HEK293 (cell line): ENCODE data around the gene NUBPL.

Experiments used
- CTCF ChIA-PET: fragments of 350-600 bp; formaldehyde crosslinking; extraction: SDS; loops from one replicate; lab custom pipeline; 2021; ENCODE audit warnings: antibody characterized with exemption; lab: Yijun Ruan, JAX
- POLR2A ChIA-PET: fragments of 300-600 bp; formaldehyde crosslinking; extraction: SDS; loops from one replicate; lab custom pipeline; 2020; ENCODE audit warnings: antibody characterized with exemption, inconsistent platforms; lab: Yijun Ruan, JAX
- H3K27ac ChIP-seq: fragments of 200-500 bp; sonication (Bioruptor generic); 2 replicates; pipeline ENCODE4 v1.5.1; 2014; ENCODE audit warnings: low read depth, low read length, control low read depth, inconsistent platforms; ENCODE audit errors: extremely low read depth
- H3K36me3 ChIP-seq, 2 experiments: fragments of 200-500 bp in 1 of 2; sonication (Bioruptor generic) in 1 of 2; 1 replicate in 1 of 2; 2 replicates in 1 of 2; pipeline ENCODE4 v1.5.1; 2014 to 2017; ENCODE audit warnings: inconsistent platforms in 2 of 2, low read length in 2 of 2; ENCODE audit not compliant: control insufficient read depth in 2 of 2, insufficient read depth in 1 of 2
- H3K4me1 ChIP-seq: fragments of 200-500 bp; sonication (Bioruptor generic); 2 replicates; pipeline ENCODE4 v1.5.1; 2014; ENCODE audit warnings: mild to moderate bottlenecking, low read length, inconsistent platforms; ENCODE audit not compliant: control insufficient read depth, insufficient read depth
- H3K4me3 ChIP-seq: 2 replicates; pipeline ENCODE4 v1.5.1; 2011; ENCODE audit warnings: low read depth, mild to moderate bottlenecking, control low read depth, low read length, moderate library complexity
- H3K9me3 ChIP-seq: fragments of 200-500 bp; sonication (Bioruptor generic); 2 replicates; pipeline ENCODE4 v1.5.1; 2014; ENCODE audit warnings: low read depth, low read length, inconsistent platforms; ENCODE audit not compliant: control insufficient read depth, insufficient read depth
- BCL11A ChIP-seq: fragments of 450-650 bp; formaldehyde crosslinking; IDR thresholded peaks from 2 replicates; pipeline ENCODE4 v1.5.1; 2016; ENCODE audit warnings: low read depth, missing biosample characterization, missing genetic modification characterization
- KLF10 ChIP-seq: fragments of 450-650 bp; IDR thresholded peaks from 2 replicates; pipeline ENCODE4 v1.5.1; 2018; ENCODE audit warnings: missing biosample characterization, mild to moderate bottlenecking, missing genetic modification characterization
- ZBTB10 ChIP-seq: fragments of 450-650 bp; formaldehyde crosslinking; IDR thresholded peaks from 2 replicates; pipeline ENCODE4 v1.5.1; 2016; ENCODE audit warnings: missing biosample characterization, missing genetic modification characterization
- ZBTB20 ChIP-seq: fragments of 450-650 bp; formaldehyde crosslinking; IDR thresholded peaks from 2 replicates; pipeline ENCODE4 v1.5.1; 2016; ENCODE audit warnings: missing biosample characterization, missing genetic modification characterization
- ZBTB48 ChIP-seq: fragments of 450-650 bp; formaldehyde crosslinking; IDR thresholded peaks from 2 replicates; pipeline ENCODE4 v1.5.1; 2016; ENCODE audit warnings: missing biosample characterization, missing genetic modification characterization
- ZBTB7A ChIP-seq: fragments of 450-650 bp; formaldehyde crosslinking; IDR thresholded peaks from 2 replicates; pipeline ENCODE4 v1.5.1; 2016; ENCODE audit warnings: low read depth, missing biosample characterization, missing genetic modification characterization
- ZBTB8A ChIP-seq: fragments of 450-650 bp; formaldehyde crosslinking; IDR thresholded peaks from 2 replicates; pipeline ENCODE4 v1.5.1; 2016; ENCODE audit warnings: missing biosample characterization, missing genetic modification characterization
- ZNF112 ChIP-seq: fragments of 450-650 bp; formaldehyde crosslinking; IDR thresholded peaks from 2 replicates; pipeline ENCODE4 v1.5.0; 2017; ENCODE audit warnings: missing biosample characterization, missing genetic modification characterization
- ZNF157 ChIP-seq: fragments of 450-650 bp; formaldehyde crosslinking; IDR thresholded peaks from 2 replicates; pipeline ENCODE4 v1.5.1; 2016; ENCODE audit warnings: missing biosample characterization, missing genetic modification characterization
- ZNF16 ChIP-seq: fragments of 450-650 bp; formaldehyde crosslinking; IDR thresholded peaks from 2 replicates; pipeline ENCODE4 v1.5.1; 2016; ENCODE audit warnings: low read depth, missing biosample characterization, missing genetic modification characterization
- ZNF175 ChIP-seq: fragments of 450-650 bp; formaldehyde crosslinking; IDR thresholded peaks from 2 replicates; pipeline ENCODE4 v1.5.1; 2016; ENCODE audit warnings: missing biosample characterization, missing genetic modification characterization
- ZNF266 ChIP-seq: fragments of 450-650 bp; formaldehyde crosslinking; IDR thresholded peaks from 2 replicates; pipeline ENCODE4 v1.5.1; 2016; ENCODE audit warnings: missing biosample characterization, missing genetic modification characterization, low read depth
- ZNF37A ChIP-seq: fragments of 450-650 bp; IDR thresholded peaks from 2 replicates; pipeline ENCODE4 v1.5.1; 2018; ENCODE audit warnings: missing biosample characterization, missing genetic modification characterization
- ZNF404 ChIP-seq: fragments of 450-650 bp; formaldehyde crosslinking; IDR thresholded peaks from 2 replicates; pipeline ENCODE4 v1.5.1; 2017; ENCODE audit warnings: missing biosample characterization, missing genetic modification characterization
- ZNF549 ChIP-seq: fragments of 450-650 bp; IDR thresholded peaks from 2 replicates; pipeline ENCODE4 v1.5.1; 2018; ENCODE audit warnings: missing biosample characterization, missing genetic modification characterization, mild to moderate bottlenecking, inconsistent platforms, moderate library complexity
- ZNF624 ChIP-seq: fragments of 450-650 bp; formaldehyde crosslinking; IDR thresholded peaks from 2 replicates; pipeline ENCODE4 v1.5.1; 2017; ENCODE audit warnings: missing biosample characterization, missing genetic modification characterization
- ZNF629 ChIP-seq: fragments of 450-650 bp; formaldehyde crosslinking; IDR thresholded peaks from 2 replicates; pipeline ENCODE4 v1.5.1; 2017; ENCODE audit warnings: missing biosample characterization, missing genetic modification characterization
- ZNF677 ChIP-seq: fragments of 450-650 bp; IDR thresholded peaks from 2 replicates; pipeline ENCODE4 v1.5.0; 2018; ENCODE audit warnings: missing biosample characterization, mild to moderate bottlenecking, missing genetic modification characterization, moderate library complexity
- ZNF768 ChIP-seq: fragments of 450-650 bp; formaldehyde crosslinking; IDR thresholded peaks from 2 replicates; pipeline ENCODE4 v1.5.1; 2018; ENCODE audit warnings: missing biosample characterization, mild to moderate bottlenecking, missing genetic modification characterization
- ZSCAN18 ChIP-seq: fragments of 450-650 bp; formaldehyde crosslinking; IDR thresholded peaks from 2 replicates; pipeline ENCODE4 v1.5.1; 2016; ENCODE audit warnings: missing biosample characterization, missing genetic modification characterization
- ZXDB ChIP-seq: fragments of 450-650 bp; formaldehyde crosslinking; IDR thresholded peaks from 2 replicates; pipeline ENCODE4 v1.5.1; 2016; ENCODE audit warnings: missing biosample characterization, missing genetic modification characterization
- TF ChIP-seq, protein P1 (sequence below): fragments of 450-650 bp; formaldehyde crosslinking; IDR thresholded peaks from 2 replicates; pipeline ENCODE4 v1.5.1; 2016; ENCODE audit warnings: missing biosample characterization, missing genetic modification characterization
- TF ChIP-seq, protein P2 (sequence below): fragments of 450-650 bp; formaldehyde crosslinking; IDR thresholded peaks from 2 replicates; pipeline ENCODE4 v1.5.1; 2016; ENCODE audit warnings: missing biosample characterization, missing genetic modification characterization

The NUBPL gene

DNA sequence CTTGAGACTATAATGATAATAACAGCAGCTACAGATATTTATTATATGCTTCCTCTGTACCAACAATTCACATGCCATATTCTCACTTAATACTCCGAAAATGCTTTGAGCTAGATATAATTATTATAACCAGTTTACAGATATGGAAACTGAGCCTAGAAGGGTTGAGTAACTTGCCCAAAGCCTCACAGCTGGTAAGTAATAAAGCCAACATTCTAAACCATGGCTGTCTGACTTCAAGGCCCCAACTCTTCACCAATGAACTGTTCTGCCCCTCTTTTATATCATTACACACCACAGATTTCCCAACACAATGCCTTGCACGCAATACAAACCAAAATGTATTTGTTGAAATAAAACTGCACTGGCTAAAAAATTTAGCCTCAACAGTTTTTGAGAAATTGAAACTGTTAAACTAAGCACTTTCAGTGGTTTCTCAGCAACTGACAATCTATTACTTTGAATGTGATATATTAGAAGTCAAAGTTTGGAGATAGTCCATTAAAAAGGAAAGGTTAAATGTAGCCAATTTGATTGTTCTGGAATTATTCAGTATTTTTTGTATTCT lies 293.4 kb downstream of the NUBPL start:
- no peak for TF ChIP-seq ZNF624 (tag by site-specific recombination)
- TF ChIP-seq ZNF112 (tag by site-specific recombination) = no peak
- TF ChIP-seq ZSCAN18 (tag by site-specific recombination) = no peak
- no peak for TF ChIP-seq ZNF37A (tag by site-specific recombination)
- no peak for TF ChIP-seq ZNF549 (tag by site-specific recombination)
- TF ChIP-seq ZNF16 (tag by site-specific recombination) = no peak
- TF ChIP-seq, protein P1, sequence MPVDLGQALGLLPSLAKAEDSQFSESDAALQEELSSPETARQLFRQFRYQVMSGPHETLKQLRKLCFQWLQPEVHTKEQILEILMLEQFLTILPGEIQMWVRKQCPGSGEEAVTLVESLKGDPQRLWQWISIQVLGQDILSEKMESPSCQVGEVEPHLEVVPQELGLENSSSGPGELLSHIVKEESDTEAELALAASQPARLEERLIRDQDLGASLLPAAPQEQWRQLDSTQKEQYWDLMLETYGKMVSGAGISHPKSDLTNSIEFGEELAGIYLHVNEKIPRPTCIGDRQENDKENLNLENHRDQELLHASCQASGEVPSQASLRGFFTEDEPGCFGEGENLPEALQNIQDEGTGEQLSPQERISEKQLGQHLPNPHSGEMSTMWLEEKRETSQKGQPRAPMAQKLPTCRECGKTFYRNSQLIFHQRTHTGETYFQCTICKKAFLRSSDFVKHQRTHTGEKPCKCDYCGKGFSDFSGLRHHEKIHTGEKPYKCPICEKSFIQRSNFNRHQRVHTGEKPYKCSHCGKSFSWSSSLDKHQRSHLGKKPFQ = no peak
- TF ChIP-seq, protein P2, sequence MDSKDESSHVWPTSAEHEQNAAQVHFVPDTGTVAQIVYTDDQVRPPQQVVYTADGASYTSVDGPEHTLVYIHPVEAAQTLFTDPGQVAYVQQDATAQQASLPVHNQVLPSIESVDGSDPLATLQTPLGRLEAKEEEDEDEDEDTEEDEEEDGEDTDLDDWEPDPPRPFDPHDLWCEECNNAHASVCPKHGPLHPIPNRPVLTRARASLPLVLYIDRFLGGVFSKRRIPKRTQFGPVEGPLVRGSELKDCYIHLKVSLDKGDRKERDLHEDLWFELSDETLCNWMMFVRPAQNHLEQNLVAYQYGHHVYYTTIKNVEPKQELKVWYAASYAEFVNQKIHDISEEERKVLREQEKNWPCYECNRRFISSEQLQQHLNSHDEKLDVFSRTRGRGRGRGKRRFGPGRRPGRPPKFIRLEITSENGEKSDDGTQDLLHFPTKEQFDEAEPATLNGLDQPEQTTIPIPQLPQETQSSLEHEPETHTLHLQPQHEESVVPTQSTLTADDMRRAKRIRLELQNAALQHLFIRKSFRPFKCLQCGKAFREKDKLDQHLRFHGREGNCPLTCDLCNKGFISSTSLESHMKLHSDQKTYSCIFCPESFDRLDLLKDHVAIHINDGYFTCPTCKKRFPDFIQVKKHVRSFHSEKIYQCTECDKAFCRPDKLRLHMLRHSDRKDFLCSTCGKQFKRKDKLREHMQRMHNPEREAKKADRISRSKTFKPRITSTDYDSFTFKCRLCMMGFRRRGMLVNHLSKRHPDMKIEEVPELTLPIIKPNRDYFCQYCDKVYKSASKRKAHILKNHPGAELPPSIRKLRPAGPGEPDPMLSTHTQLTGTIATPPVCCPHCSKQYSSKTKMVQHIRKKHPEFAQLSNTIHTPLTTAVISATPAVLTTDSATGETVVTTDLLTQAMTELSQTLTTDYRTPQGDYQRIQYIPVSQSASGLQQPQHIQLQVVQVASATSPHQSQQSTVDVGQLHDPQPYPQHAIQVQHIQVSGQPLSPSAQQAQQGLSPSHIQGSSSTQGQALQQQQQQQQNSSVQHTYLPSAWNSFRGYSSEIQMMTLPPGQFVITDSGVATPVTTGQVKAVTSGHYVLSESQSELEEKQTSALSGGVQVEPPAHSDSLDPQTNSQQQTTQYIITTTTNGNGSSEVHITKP = no peak
- no peak for TF ChIP-seq ZNF157
- no peak for TF ChIP-seq ZBTB10 (tag by site-specific recombination)
- no peak for TF ChIP-seq ZBTB48 (tag by site-specific recombination)
- TF ChIP-seq ZBTB8A (tag by site-specific recombination) = no peak
- no peak for TF ChIP-seq ZNF266 (tag by site-specific recombination)
- no peak for TF ChIP-seq ZNF175 (tag by site-specific recombination)
- TF ChIP-seq BCL11A (tag by site-specific recombination) = no peak
- TF ChIP-seq ZNF629 (tag by site-specific recombination) = no peak
- H3K4me1 ChIP-seq = no peaks in the 10 kb centered on the region
- no peaks in the 10 kb centered on the region; a peak in 1 of 3 replicates for H3K36me3 ChIP-seq
- CTCF ChIA-PET = no interaction called here
- POLR2A ChIA-PET = no interaction called here
- no peaks in the 10 kb centered on the region for H3K9me3 ChIP-seq
- H3K4me3 ChIP-seq = no peak overlapping the region
- no peak overlapping the region for H3K27ac ChIP-seq

- Histone ChIP-seq H3K9me3 (no peaks in the 10 kb centered on the region), H3K4me1 (no peaks in the 10 kb centered on the region), H3K36me3 (no peaks in the 10 kb centered on the region; a peak in 1 of 3 replicates), H3K4me3 (no peak overlapping the region), H3K27ac (no peak overlapping the region)
- TF ChIP-seq ZXDB (tag by site-specific recombination) (no peak), ZNF404 (tag by site-specific recombination) (no peak), ZNF768 (tag by site-specific recombination) (no peak), KLF10 (tag by site-specific recombination) (no peak), ZBTB20 (tag by site-specific recombination) (no peak), ZBTB7A (tag by site-specific recombination) (no peak), ZBTB10 (tag by site-specific recombination) (no peak), ZNF677 (tag by site-specific recombination) (no peak), ZNF16 (tag by site-specific recombination) (no peak)
- ChIA-PET POLR2A (interaction anchor here (0.6 kb wide), 1 partner anchor 570 kb away, joined by 11 read pairs; no protein-coding TSS in a partner anchor), CTCF (interaction anchor here (1.1 kb wide), 1 partner anchor 71 kb away, joined by 3 read pairs; no protein-coding TSS in a partner anchor)
Observed at GRCh38 chr14:31855262-31855661, 294.1 kb downstream of the NUBPL start.
